ENCODE data around the gene SPATA3.

The SPATA3 gene

DNA sequence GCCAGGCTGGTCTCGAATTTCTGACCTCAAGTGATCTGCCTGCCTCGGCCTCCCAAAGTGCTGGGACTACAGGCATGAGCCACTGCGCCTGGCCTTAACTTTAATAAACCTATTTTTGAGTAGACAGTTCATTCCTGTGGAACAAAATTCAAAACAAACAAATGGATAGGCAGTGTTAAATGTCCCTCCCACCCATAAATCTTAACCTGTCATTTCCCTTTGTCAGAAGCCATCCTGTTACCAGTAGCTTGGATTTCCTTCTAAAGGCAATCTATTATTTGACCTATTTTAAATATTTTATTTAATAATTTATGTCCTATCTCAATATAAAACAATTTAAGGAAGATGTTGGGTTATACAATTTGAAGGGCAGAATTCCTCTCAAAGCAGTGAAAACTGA is 34.8 kb downstream of the SPATA3 start:
- DNase-seq (ENCODE audit: low spot score): no peak

DNA sequence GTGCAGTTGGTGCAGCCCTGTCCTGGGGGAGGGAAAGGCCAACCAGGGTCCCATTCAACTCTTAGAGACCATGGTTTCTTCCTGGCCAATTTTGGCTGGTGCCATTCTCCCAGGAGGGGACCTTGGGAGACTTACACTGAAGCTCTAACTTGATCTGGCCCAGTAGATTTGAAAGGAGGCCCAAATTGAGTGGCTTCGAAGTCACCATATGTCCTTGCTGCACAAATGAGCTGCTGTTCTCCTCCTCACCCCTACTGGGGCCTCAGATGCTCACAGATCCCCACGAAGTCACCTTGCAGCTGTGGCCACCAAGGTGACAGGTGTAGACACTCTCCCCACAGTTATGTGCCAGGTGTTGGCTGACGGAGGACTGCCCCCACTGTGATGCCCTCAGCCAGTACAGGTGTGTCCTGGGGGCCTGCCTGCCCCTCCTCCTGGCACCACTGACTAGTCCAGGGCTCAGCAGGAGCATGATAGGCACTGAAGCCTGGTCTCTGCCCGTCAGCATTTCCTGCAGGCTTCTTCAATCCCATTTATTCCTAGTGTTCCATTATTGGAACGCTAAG is 36.7 kb downstream of the SPATA3 start:
- DNase-seq (ENCODE audit: low spot score): no peak

DNA sequence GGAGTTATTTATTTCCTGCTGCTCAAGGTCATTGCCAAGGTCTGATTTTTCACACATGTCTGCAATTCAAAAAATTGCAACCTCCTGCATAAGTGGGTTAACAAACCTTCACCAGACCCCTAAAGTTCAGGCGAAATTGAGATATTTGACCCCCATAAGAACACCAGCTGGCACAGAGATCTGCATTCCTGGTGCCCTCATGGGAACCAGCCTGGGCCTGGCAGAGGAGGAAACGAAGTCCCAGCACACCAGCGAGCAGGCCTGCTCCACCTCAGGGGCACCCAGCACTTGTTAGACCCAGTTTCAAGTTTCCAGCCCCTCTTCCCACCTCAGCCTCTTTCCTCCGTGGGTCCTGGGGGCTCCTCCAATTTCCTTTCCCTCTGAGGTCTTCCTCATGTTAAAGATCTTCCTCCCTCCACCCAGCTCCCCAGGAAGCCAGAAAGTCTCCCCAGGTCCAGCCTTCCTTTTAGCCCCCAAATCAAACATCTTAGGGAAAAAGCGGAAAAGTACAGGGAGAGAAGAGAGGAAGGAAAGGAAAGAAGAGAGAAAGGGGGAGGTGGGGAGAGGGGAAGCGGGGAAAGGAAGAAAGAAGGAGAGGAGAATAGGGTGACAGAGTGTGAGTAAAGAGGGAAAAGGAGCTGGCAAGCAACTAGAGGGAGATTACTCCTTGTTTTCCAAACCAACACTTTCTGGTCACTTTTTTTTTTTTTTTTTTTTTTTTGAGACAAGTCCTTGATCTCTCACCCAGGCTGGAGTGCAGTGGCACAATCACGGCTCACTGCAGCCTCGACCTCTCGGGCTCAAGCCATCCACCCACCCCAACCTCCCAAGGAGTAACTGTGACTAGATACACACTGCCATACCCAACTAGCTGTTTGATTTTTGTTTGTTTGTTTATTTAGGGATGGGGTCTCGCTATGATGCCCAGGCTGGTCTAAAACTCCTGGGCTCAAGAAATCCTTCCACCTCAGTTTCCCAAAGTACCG is 37.5 kb downstream of the SPATA3 start:
- DNase-seq (ENCODE audit: low spot score): no peak

DNA sequence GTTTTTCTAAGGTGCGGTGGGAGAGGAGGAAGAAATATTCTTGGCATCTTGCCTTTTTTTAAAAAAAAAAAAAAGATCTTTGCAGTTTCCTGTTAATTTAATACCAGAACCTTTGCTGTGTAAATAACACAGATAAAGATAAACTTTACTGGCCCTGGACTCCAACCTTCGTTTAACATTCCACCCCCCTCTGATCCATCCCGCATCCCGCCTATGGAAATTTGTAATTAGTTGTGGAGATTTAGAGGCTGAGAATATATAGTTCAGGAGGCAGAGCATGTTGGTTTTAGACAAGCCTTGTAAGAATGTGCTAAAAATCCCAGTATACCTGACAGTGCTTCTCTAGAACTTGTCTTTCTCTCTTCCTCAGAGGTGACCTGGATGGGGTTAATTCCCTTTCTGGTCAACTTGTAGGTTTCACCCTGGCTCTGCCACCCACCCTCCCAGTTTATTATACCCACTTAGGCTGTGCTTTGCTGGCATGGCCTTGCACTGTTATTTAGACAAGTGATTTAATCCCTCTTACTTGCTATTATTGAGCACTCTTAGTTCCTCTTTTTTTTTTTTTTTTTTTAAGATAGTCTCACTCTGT is 38.5 kb downstream of the SPATA3 start:
- DNase-seq (ENCODE audit: low spot score): no peak

DNA sequence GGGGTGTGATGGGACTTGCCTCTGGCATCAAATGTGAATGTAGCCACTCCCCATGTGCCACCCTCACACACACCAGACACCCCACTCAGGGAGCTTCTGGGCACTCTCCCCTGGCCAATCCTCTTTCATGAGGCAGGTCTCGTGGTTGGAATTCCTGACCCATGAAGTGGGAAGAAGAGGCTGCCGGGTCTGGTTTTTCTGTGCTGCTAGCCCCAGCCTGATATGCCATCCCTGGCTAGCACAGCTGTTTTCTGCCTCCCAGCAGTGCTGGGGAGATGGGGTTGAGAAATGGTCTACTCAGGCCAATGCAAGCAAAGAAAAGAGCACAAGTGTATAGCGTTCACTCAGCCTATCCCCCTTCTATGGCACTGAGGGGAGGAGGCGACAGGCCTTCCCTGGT is 40.2 kb downstream of the SPATA3 start:
- no peak for DNase-seq (ENCODE audit: low spot score)

DNA sequence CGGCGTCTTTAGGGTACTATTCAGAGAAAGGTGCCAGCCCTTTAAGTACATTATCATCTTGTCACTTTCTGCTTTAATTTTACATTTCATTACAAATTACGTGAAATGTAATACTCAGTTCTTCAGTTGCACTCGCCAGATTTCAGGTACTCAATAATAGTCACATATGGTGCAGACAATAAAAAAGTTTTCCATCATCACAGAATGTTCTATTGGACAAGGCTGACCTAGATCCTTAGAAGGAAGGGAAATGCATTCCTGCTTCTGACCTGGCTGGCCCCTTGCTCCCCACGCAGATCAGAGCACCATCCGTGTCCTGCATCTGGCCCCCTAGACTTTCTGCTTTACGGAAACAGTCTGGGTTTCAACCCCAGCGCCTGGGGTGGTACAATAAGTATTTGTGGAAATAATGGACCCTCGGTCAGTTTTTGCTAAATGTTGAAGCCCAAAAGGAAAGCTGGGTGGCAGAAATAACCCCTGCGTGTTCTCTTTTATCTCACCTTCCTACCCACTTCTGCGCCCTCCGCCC is 40.7 kb downstream of the SPATA3 start:
- no peak for DNase-seq (ENCODE audit: low spot score)

DNA sequence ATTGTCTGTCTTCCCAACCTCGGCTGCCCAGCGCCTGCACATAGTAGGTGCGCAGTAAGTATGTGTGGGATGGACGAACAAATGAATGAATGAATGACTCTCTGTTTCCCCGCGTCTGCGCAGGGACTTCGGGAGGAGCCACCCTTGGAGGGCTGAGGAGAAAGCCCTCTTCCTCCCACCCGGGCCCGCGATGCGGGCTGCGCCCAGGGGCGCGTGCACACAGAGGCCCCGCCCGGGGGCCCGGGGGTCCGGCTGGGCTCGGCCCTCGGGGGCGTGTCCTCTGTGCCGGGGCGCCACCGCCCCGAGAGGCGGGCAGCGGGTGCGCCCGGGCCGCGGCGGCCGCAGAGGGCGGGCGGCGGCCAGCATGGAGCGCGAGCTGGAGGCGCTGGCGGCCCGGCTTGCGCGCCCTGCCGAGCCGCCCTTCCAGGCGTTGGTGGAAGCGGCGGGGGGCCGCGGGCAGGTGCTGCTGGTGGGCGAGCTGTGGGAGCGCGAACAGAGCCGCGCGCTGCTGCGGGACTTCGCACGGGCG is 41.3 kb downstream of the SPATA3 start, which contains the start of gene C2orf72:
Gene C2orf72, plus strand, starts transcription at position 322 of the 529 bp plus-strand sequence. Its CDS starts 43 bp downstream, at position 365.
- no peak for DNase-seq (ENCODE audit: low spot score)

DNA sequence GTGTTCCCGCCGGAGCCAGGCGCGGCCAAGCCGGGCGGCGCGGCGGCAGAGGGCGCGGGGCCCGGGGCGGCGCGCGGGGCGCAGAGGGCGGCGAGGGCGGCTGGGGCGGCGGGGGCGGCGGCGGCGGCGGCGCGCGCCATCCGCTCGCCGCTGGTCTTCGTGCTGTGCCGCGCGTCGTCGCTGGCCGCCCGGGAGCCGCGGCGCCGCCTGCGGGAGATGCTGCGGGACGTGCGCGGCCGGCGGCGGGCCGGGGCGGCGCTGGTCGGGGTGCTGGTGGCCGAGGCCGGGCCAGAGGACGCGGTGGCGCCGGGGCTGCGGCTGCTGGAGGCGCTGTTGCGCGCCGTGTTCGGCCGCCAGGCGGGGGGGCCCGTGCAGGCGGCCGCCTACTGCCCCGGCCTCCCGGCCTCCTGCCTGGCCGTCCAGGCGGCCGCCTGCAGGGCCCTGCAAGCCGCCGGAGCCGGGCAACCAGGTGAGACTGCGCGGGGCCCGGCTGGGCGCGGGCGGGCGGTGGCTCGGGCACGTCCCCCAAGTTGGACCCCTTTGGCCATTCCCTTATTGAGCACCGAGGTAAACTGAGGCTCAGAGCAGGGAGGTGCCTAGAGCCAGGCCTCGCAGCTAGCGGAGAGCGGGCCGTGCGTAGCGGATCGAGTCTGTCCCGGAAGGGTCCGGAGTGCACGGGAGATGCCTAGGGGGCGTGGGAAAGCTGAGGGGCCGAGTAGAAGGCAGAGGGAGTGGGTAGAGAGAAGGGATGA is 42.0 kb downstream of the SPATA3 start:
- DNase-seq (ENCODE audit: low spot score): peak; percentile 37

DNA sequence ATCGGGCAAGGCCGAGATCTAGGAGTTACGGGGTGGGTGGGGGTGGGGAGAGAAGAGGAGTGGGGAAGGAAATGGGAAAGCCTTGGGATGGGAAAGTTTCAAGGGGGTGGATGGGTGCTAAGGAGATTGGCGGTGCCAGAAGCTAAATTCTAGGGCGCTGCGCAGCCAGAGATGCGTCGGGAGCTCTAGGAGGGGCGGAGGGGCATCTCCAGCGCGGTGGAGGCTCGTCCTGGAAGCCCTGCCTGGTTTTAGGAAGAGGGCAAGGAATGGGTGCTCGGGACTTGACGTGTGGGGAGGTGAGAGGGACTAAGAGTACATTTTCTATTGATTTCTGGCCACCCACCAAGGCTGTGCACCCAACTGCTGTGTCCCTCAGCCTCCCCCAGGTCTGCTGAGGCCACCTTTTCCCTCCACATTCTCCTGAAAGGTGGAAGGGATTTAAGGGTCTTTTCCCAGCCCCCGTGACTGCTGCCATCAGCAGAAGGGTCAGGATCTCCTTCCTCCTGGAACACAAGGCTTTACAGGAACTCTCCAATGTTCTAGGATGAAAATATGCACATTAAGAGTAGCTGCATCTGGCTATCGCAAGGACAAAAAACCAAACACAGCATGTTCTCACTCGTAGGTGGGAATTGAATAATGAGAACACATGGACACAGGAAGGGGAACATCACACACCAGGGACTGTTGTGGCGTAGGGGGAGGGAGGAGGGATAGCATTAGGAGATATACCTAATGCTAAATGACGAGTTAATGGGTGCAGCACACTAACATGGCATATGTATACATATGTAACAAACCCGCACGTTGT is 42.8 kb downstream of the SPATA3 start:
- no peak for DNase-seq (ENCODE audit: low spot score)

DNA sequence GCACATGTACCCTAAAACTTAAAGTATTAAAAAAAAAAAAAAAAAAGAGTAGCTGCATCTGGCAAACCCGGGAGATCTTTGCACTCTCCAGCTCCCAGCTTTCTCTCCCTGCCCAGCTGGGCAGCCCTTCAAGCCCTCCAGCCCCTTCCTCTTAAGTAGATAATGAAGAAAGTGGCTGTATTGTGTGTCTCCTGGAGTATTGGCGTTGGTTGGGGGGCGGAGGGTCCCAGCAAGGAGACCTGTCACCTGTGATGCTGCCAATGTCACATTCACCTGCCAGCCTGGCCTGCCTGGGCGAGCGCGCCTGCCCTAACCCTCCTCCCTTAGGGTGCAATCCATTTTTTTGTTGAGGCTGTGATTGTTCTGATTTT is 43.4 kb downstream of the SPATA3 start:
- no peak for DNase-seq (ENCODE audit: low spot score)

DNA sequence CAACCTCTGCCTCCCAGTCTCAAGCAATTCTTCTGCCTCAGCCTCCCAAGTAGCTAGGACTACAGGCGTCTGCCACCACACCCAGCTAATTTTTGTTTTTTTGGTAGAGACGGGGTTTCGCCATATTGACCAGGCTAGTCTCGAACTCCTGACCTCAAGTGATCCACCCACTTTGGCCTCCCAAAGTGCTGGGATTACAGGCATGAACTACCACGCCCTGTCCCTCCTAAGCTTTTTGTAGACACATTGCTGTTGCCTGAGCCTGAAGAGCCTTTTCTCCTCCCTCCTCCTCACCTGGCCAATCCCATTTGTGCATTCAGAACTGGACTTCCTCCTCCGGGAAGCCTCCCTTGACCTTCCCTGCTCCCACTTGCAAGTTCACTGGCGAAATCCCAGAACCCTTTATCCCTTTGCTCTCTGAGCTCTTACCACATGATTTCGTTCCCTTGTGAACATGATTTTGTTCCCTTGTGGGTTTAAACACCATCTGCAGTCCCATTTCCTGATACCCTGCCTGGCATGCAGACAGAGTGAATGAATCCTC is 44.0 kb downstream of the SPATA3 start:
- no peak for DNase-seq (ENCODE audit: low spot score)

DNA sequence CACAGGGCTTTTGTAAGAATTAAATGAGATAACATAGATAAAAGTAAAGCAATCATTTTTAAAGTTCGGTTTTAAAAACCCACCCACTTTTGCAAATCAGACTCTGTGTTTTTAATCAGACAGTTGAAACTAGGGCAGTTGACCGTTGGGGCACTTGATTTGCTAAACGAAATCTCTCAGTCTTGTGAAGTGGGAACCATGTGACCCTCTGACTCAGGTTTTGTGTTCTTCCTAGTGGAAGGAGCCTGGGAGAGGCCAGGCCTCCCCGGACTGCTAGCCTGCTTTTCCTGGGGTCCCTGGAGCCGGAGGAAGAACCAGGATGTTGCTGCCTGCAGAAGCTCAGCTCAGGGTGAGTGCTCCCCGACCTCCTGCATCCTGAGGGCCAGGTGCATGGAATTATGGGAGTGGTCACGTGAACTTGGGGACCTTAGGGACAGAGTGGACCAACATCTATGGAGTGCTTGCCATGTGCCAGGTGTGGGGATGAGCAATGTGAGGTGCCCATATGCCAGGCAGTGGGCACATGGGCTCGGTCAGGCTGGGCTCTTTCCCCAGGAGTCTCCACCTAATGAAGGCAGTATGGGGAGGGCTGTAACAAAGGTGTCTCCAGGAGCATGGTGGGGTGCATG is 45.3 kb downstream of the SPATA3 start:
- DNase-seq (ENCODE audit: low spot score): no peak

DNA sequence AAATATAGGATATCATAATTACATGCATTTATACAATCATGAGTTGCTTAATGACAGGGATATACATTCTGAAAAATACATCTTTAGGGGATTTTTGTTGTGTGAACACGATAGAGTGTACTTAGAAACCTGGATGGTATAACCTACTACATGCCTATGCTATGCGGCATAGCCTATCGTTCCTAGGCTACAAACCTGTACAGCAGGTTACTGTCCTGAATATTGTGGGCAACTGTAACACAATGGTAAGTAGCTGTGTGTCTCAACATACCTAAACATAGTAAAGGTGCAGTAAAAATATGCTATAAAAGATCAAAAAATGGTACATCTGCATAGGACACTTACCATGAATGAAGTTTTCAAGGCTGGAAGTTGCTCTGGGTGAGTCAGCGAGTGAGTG is 47.9 kb downstream of the SPATA3 start:
- no peak for DNase-seq (ENCODE audit: low spot score)

DNA sequence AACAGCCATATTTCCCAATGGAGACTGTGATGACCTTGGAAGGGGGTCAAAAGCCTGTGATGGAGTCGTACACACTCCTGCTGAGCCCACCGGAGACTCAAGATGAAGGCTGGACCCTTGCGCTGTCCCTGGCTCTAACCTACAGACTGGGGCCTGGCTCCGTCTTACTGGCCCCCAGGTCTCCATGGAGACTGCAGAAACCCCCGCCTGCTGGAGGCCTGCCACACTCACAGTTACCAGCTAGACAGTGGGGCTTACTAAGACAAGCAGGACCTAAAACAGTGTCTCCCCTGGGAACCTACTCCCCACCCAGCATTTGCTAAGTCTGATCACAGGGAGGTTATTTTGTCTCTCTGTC is 51.0 kb downstream of the SPATA3 start:
- DNase-seq (ENCODE audit: low spot score): no peak

DNA sequence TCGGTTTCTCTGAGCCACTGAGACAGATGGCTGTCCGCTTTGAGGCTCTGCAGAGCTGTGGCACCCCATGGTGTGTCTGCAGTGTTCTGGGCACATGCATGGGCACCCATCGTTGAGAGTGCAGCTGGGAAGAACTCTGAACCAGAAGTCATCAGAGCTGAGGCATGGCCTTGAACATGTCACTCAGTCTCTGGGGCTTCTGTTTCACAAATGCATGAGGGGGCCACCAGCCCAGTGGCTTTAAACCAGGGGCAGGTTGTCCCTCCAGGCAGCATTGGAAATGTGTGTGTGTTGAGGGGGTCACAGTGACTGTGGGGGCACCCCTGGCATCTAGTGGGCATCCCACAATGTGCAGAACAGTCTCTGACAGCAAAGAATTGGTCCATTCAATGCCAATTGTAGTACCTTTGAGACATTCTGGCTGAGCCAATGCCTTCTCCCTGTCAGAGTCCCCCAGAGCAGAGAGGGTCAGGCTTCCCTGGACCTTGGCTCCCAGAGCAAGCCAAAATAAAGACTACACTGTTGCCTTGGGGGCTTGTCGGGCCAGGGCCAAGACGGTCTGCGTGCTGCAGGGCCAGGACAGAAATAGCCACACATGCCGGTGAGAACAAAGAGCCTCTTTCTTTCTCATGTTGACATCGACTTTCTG is 51.5 kb downstream of the SPATA3 start:
- DNase-seq (ENCODE audit: low spot score): no peak

DNA sequence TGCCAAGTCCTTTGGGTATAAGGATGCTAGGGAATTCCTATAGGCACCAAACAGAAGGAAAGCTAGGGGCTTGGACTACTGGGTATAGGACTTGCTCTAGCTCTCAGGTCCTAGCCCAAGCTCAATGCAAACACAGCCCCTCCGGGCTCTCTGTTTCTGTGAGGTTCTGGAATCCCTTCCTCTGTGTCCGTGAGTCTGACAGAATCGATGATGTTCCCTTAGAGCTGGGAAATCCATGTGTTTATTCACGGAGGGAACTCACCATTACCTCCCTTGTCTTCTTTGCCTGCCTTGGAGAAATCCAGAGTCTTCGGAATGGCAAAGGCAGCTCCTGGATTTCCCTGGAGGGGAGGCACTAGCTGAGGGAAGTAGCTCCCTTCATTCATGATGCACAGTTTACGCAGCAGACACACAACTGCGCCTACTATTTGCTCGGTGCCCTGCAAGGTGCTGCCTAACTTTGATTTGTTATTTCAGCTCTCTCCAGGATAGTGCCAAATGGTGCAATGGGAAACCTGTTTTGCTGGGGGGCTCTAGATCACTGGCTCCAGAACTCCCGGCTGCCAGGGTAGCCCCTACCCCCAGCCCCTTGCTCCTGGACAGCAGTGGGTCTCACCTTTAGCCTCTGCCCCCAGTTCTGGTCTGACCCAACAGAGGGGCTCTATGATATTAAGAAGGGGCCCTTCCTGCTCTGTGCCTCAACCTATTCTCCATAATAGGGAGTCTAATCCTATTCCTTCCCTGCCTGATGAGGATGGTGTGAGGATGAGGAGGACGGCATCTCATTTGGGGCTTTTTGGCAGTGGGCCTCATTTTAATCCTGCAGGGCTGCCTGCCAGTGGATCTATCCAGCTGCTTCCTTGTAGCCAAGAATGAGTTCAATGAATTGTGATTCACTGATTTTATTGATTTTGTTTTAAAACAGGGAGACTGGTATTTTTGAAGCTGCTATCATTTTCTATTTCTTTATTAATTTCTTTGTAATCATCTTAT is 52.3 kb downstream of the SPATA3 start:
- DNase-seq (ENCODE audit: low spot score): no peak

DNA sequence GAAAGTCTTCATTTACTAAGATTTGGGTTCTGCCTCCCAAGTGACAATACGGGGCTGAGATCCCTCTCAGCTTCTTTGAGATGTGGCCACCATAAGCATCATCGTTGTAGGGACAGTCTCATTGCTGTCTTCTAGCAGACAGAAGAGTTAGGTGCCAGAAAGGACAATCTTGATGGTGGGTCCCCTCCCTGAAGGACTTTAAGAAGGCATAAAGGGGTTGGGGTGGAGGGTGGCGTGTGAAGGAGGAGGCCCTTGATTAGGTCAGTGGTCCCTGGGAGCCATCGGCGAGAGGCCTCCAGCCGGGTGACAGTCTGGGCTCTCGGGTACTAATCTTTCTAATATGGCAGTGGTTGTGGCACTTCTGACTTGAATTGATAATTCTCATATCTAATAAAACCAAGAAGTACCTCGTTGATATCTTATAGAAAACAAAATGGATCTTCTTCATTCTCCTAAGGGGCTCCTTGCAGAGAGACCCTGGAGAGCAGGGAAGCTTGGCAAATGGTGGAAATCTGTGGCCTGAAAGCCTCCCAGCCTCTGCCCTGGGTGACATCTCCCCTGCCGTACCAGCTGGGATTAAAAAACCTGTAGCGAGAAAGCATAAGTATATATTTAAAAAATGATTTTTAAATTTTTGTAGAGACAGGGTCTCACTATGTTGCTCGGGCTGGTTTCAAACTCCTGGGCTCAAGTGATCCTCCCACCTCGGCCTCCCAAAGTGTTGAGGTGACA is 53.5 kb downstream of the SPATA3 start:
- no peak for DNase-seq (ENCODE audit: low spot score)

Measured in RKO (cell line).